ENCODE measurements around the gene IRF7.

The IRF7 gene

DNA sequence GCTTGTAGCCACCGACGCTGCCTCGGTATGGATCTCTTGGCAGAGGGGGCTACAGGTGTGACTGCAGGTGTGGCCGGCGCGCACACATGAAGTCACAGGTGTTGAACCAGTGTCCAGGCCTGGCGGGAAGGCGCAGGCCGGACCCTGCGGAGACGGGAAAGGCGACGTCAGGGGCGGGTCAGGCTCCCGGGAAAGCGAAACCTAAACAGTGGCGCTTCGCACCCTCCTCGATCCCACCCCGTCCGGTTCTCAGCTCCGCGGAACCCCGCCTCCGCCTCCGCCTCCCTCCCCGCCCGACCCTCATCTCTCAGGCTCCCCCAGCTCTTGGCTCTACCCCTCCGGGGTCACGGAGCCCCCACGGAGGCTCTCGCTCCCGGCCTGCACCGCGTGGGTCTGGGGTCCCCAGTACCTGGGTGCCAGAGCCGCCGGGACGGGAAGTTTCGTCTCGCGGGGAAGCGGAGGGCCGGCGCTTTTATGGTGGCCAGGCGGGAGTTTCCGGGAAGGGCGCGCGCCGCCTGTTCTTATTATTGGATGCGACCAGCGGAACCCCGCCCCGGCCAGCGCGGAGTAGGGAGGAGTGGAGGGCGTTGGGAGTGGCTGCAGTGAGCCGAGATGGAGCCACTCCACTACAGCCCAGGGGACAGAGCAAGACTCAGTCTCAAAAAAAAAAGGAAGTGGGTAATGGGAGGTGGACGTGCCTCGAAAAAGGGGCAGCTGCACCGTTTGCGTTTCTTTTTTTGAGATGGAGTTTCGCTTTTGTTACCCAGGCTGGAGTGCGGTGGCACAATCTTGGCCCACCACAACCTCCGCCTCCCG is at the start of gene IRF7:
Gene IRF7, minus strand, starts transcription at position 447 of the 816 bp plus-strand sequence. CDS start 586 bp downstream, outside the sequence.
- TF ChIP-seq, protein P1, sequence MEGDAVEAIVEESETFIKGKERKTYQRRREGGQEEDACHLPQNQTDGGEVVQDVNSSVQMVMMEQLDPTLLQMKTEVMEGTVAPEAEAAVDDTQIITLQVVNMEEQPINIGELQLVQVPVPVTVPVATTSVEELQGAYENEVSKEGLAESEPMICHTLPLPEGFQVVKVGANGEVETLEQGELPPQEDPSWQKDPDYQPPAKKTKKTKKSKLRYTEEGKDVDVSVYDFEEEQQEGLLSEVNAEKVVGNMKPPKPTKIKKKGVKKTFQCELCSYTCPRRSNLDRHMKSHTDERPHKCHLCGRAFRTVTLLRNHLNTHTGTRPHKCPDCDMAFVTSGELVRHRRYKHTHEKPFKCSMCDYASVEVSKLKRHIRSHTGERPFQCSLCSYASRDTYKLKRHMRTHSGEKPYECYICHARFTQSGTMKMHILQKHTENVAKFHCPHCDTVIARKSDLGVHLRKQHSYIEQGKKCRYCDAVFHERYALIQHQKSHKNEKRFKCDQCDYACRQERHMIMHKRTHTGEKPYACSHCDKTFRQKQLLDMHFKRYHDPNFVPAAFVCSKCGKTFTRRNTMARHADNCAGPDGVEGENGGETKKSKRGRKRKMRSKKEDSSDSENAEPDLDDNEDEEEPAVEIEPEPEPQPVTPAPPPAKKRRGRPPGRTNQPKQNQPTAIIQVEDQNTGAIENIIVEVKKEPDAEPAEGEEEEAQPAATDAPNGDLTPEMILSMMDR (IDR thresholded peaks at IDR 0.05; ENCODE audit: borderline replicate concordance, insufficient read depth, low read depth, low read length), result no peak
- H3K4me3 ChIP-seq (ENCODE audit: low read depth, low read length), result peak within 1 kb of the TSS; percentile 96

GRCh38 chr11:665062-665703 is 49.4 kb upstream of the IRF7 start:
- no peak overlapping the region for H3K4me3 ChIP-seq (ENCODE audit: low read depth, low read length)
- TF ChIP-seq, protein P1 (IDR thresholded peaks at IDR 0.05; ENCODE audit: borderline replicate concordance, insufficient read depth, low read depth, low read length), result no peak

DNA sequence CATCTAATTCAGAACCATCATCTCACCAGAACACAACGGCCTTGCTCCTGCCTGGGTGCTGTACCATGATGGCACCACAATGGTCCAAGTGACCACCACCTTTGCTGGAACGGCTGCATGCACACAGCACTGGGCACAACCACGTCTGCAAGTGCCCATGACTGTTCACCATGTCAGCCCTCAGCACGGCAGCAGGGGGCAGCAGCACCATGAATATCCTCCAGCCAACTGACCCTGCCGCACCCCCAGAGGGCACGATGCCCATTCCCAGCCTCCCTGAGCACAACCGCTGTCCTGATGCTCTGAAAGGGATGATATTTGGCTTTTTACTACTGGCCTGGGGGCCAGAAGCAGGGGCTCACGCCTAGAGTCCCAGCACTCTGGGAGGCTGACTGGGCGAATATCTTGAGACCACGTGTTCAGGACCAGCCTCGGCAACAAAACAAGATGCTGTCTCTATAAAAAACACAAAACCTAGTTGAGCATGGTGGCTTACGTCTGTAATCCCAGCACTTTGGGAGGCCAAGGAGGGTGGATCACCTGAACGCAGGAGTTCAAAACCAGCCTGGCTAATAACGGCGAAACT is 47.0 kb upstream of the IRF7 start:
- TF ChIP-seq, protein P1 (IDR thresholded peaks at IDR 0.05; ENCODE audit: borderline replicate concordance, insufficient read depth, low read depth, low read length), result peak; percentile 85
- no peak overlapping the region for H3K4me3 ChIP-seq (ENCODE audit: low read depth, low read length)

GRCh38 chr11:660681-661444 is 45.1 kb upstream of the IRF7 start:
- TF ChIP-seq, protein P1 (IDR thresholded peaks at IDR 0.05; ENCODE audit: borderline replicate concordance, insufficient read depth, low read depth, low read length), result no peak
- H3K4me3 ChIP-seq (ENCODE audit: low read depth, low read length), result no peak overlapping the region

DNA sequence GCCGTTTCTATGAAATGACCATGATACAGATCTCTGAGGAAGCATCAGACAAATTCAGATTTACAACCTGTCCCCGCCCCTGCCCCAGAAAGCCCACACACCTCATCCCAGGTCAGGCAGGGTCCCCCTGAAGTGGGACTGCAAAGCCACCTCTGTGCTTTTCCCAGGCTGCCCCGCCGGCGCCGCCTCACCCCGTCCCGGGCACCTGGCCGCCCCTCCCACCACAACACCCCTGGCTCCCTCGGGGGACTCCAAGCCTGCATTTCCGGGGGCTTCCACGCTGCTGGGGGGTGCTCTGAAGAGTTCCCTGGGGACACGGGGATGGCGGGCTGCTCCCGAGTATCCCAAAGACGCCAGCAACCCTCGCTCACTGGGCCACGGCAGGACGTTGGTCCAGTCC is 44.5 kb upstream of the IRF7 start:
- TF ChIP-seq, protein P1 (IDR thresholded peaks at IDR 0.05; ENCODE audit: borderline replicate concordance, insufficient read depth, low read depth, low read length), result no peak
- no peak overlapping the region for H3K4me3 ChIP-seq (ENCODE audit: low read depth, low read length)

GRCh38 chr11:659532-660085 is 43.9 kb upstream of the IRF7 start:
- H3K4me3 ChIP-seq (ENCODE audit: low read depth, low read length), result no peak overlapping the region
- TF ChIP-seq, protein P1 (IDR thresholded peaks at IDR 0.05; ENCODE audit: borderline replicate concordance, insufficient read depth, low read depth, low read length), result no peak

All from GM12875 (cell line).